ENCODE results near the gene PAPLN.
"Not testable (repeated sequence)": the region's sequence is repeated elsewhere in the genome, so short reads cannot be mapped to it uniquely, and the experiment has no call there.

Gene PAPLN

DNA sequence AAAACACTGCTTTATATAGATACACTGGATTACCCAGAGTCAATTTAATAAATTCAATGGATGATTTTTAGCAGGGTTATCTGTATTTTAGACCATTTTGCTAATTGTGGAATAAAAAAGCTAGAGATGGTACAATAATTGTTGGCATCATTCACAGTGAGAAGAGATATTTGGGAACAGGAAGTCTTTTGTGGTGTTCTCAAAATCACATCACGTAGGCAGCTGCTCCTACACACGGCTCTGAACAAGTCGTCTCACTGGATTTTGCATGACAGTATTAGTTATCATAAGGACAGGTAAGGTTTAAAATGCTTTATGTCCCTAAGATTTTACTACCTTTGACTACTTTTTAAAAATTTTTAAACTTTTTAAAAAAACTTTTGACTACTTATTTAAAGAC is 52.0 kb downstream of the PAPLN start:
- no peak overlapping the region for H3K27ac Mint-ChIP-seq
- no peaks in the 10 kb centered on the region for H3K9me3 Mint-ChIP-seq
- H3K36me3 Mint-ChIP-seq, result peaks cover 25% of the 10 kb centered on the region
- no peak overlapping the region for H3K4me3 Mint-ChIP-seq
- H3K27me3 Mint-ChIP-seq, result no peaks in the 10 kb centered on the region
- H3K4me1 Mint-ChIP-seq, result peaks cover 16% of the 10 kb centered on the region
- no peak for DNase-seq
- CTCF ChIA-PET, result interaction anchor here (0.9 to 1.1 kb wide), 2 partner anchors 179 to 183 kb away, joined by 3 to 6 read pairs; no protein-coding TSS in a partner anchor

DNA sequence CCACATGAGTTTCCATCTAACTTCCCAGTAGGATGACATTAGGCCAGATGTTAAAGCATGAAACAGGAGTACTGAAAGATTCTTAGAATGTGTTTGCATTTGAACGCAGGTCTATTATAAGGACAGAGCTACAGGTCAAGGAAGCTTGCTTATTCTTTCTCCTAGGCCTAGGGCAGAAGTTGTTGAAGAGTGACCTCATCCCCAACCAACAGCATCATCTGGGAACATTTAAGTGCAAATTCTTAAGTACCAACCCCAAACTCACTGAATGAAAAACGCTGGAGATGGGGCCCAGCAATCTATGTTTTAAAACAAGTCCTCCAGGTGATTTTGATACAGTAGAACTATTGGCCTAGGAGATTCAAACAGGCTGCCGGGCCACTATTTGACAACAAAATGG is 52.4 kb downstream of the PAPLN start:
- no peaks in the 10 kb centered on the region for H3K9me3 Mint-ChIP-seq
- H3K36me3 Mint-ChIP-seq, result peaks cover 23% of the 10 kb centered on the region
- H3K27me3 Mint-ChIP-seq, result no peaks in the 10 kb centered on the region
- CTCF ChIA-PET, result interaction anchor here (0.9 to 1.1 kb wide), 3 partner anchors 27 to 182 kb away, joined by 3 to 6 read pairs (median 3); no protein-coding TSS in a partner anchor
- DNase-seq, result no peak
- no peak overlapping the region for H3K27ac Mint-ChIP-seq
- H3K4me1 Mint-ChIP-seq, result peaks cover 16% of the 10 kb centered on the region
- H3K4me3 Mint-ChIP-seq, result no peak overlapping the region

DNA sequence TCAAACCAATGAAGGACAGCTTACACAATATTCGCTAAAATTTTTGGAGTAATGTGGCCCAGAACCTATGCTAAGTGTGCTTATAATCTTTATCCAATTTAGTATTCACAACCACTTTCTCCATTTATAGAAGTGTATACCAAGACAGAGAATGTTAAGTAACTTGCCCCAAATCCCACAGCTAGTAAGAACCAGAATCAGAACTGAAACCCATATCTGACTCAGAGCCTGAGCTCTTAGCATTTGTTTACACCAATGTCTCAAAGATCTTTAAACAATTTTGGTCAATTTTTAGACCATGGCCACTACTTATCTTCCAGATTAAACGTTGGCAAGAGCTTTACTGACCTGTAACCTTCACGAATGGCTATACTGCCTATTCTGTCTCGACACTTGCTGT is 53.0 kb downstream of the PAPLN start:
- peaks cover 16% of the 10 kb centered on the region for H3K4me1 Mint-ChIP-seq
- no peaks in the 10 kb centered on the region for H3K9me3 Mint-ChIP-seq
- no peaks in the 10 kb centered on the region for H3K27me3 Mint-ChIP-seq
- H3K4me3 Mint-ChIP-seq, result no peak overlapping the region
- H3K27ac Mint-ChIP-seq, result no peak overlapping the region
- CTCF ChIA-PET, result interaction anchor here (0.6 to 1.1 kb wide), 3 partner anchors 27 to 182 kb away, joined by 3 to 4 read pairs (median 3); no protein-coding TSS in a partner anchor
- no peak for DNase-seq
- H3K36me3 Mint-ChIP-seq, result peaks cover 21% of the 10 kb centered on the region

DNA sequence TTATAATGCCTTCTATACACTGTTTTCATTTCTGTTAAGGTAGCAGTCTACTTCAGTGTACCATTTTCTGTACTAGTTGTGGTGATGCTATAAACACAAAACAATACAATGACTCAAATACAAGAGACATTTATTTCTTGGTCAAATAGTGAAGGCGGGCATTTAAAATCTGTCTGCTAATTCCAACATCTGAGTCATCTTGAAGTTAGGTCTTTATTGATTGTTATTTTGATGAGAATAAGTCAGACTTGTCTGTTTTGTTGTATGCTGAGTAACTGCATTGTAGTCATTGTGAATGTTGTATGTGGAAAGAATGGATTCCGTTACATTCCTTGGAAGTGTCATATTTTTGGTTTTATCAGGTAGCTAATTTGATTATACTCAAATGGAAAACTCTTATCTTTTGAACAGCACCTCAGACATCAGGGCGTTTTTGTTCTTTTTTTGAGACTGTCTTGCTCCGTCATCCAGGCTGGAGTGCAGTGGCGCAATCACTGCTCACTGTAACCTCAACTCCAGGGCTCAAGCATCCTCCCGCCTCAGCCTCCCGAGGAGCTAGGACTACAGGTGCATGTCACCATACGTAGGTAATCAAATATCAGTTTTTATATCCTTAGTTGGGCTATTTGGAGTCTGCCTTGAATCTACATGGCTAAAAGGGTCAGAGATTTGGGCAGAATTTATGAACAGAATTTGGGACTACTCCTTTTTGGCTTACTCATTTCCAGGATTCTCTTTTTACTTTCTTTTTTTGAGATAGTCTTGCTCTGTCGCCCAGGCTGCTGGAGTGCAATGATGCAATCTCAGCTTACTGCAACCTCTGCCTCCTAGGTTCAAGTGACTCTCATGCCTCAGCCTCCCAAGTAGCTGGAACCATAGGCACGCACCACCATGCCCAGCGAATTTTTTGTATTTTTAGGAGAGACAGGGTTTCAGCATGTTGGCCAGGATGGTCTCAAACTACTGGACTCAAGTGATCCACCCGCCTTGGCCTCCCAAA is 56.8 kb downstream of the PAPLN start:
- Mint-ChIP-seq H3K9me3 (no peaks in the 10 kb centered on the region), H3K27ac (no peak overlapping the region)

DNA sequence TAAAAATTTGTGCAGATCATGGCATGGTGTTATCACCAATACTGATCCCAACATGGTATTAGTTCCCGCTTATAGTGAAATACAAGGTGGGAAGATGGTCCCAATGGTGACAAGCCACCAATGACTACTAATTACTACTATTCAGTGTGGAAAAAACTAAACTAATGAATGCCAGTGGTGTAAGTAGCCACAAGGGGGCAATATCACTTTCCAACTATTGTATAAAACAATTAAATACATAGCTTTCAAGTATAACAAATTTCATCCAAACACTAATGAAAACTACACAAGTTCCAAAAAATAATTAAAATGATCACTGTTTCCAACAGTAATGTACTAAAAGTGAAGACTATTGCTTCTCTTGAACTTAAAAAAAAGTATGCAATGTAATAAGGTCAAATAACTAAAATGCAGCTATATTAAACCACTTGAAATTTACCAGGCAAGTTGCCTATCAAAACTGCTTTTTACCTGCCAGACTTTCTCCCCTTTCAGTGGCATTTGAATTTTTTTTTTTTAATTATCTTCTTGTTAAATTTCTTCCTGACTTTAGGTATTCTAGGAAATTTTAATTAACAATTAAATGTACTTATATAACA is 58.0 kb downstream of the PAPLN start:
- Mint-ChIP-seq H3K4me1 (peaks cover 4% of the 10 kb centered on the region), H3K36me3 (peaks cover 9% of the 10 kb centered on the region), H3K9me3 (no peaks in the 10 kb centered on the region), H3K27me3 (no peaks in the 10 kb centered on the region), H3K4me3 (no peak overlapping the region), H3K27ac (no peak overlapping the region)
- no peak for DNase-seq
- CTCF ChIA-PET, result interaction anchor here (0.6 to 3.5 kb wide), 31 partner anchors 8 to 709 kb away, joined by 3 to 87 read pairs (median 4); no protein-coding TSS in a partner anchor

More for the DNA sequence above, 56.8 kb downstream of the PAPLN start:
- H3K27me3 Mint-ChIP-seq, result no peaks in the 10 kb centered on the region
- peaks cover 17% of the 10 kb centered on the region for H3K36me3 Mint-ChIP-seq
- DNase-seq, result no peak
- CTCF ChIA-PET, result interaction anchor here (0.6 to 3.5 kb wide), 16 partner anchors 10 to 277 kb away, joined by 3 to 87 read pairs (median 5); no protein-coding TSS in a partner anchor
- no peak overlapping the region for H3K4me3 Mint-ChIP-seq
- H3K4me1 Mint-ChIP-seq, result peaks cover 14% of the 10 kb centered on the region

DNA sequence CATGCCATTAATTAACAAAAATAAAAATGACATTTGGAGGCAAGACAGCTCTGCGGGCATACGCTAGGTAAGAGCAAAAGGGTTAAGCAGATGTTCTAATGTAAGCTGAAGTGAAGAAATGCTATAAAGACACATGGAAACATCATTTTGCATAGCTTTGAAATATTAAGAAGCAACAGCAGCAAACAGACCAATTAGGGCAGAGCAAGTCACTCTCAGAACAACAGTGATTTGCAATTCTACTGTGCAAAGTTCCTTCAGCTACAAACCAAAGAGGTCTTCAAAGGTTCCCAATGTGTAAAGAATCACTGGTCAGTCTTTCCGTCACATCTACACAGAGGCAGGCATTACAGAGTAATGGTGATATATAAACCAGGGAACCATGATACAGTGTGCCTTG is 68.2 kb downstream of the PAPLN start:
- Mint-ChIP-seq H3K36me3 (no peaks in the 10 kb centered on the region), H3K9me3 (no peaks in the 10 kb centered on the region), H3K27ac (no peak overlapping the region), H3K4me1 (no peaks in the 10 kb centered on the region), H3K4me3 (no peak overlapping the region), H3K27me3 (no peaks in the 10 kb centered on the region)
- CTCF ChIA-PET, result interaction anchor here (2.7 kb wide), 1 partner anchor 10 kb away, joined by 8 read pairs; no protein-coding TSS in a partner anchor
- no peak for DNase-seq

DNA sequence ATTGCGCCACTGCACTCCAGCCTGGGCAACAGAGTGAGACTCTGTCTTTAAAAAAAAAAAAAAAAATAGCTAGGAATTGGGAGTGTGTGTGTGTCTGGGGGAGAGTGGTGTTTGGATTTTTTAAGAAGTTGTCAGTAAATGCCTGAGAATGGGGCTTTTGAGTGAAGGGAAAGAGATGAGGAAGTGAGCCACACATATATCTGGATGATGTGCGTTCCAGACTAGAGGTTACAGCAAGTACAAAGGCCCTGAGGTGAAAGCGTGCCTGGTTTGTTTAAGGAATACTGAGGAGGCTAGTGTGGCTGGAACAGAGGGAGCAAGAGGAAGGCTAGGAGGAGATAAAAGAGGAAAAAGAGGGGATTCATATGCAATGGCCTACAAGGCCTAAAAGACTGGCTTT is 70.0 kb downstream of the PAPLN start:
- H3K27ac Mint-ChIP-seq, result no peak overlapping the region
- no peaks in the 10 kb centered on the region for H3K9me3 Mint-ChIP-seq
- H3K27me3 Mint-ChIP-seq, result no peaks in the 10 kb centered on the region
- peaks cover 8% of the 10 kb centered on the region for H3K4me1 Mint-ChIP-seq
- CTCF ChIA-PET, result interaction anchor here (2.7 kb wide), 1 partner anchor 12 kb away, joined by 8 read pairs; no protein-coding TSS in a partner anchor
- no peak for DNase-seq
- no peak overlapping the region for H3K4me3 Mint-ChIP-seq
- H3K36me3 Mint-ChIP-seq, result no peaks in the 10 kb centered on the region

DNA sequence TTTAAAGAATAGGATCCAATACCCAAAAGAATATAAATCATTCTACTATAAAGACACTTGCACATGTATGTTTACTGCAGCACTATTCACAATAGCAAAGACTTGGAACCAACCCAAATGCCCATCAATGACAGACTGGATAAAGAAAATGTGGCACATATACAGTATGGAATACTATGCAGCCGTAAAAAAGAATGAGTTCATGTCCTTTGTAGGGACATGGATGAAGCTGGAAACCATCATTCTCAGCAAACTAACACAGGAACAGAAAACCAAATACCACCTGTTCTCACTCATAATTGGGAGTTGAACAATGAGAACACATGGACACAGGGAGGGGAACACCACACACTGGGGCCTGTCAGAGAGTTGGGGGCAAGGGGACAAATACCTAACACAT is 71.9 kb downstream of the PAPLN start:
- H3K27me3 Mint-ChIP-seq, H3K9me3 Mint-ChIP-seq, CTCF ChIA-PET, DNase-seq, H3K27ac Mint-ChIP-seq, H3K4me3 Mint-ChIP-seq, H3K36me3 Mint-ChIP-seq: not testable (repeated sequence)
- H3K4me1 Mint-ChIP-seq, result peaks cover 12% of the 10 kb centered on the region

DNA sequence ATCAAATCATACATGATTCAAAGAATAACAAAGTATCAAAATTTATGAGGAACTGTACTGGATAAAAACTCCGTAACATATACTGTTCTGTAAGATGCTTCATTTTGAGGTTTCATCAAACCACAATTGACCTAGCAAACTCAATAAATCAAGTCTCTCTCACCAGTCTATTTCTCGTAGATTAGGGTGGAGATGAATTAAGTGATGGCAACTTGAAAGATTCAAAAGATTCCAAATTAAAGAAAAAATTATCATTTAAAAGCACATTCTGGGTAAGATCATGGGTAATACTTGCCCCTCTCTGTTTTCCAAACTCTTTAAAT is 74.4 kb downstream of the PAPLN start:
- Mint-ChIP-seq H3K9me3 (no peaks in the 10 kb centered on the region), H3K36me3 (no peaks in the 10 kb centered on the region), H3K4me3 (no peak overlapping the region), H3K4me1 (peaks cover 12% of the 10 kb centered on the region), H3K27me3 (no peaks in the 10 kb centered on the region), H3K27ac (no peak overlapping the region)
- CTCF ChIA-PET, result no interaction called here
- no peak for DNase-seq

DNA sequence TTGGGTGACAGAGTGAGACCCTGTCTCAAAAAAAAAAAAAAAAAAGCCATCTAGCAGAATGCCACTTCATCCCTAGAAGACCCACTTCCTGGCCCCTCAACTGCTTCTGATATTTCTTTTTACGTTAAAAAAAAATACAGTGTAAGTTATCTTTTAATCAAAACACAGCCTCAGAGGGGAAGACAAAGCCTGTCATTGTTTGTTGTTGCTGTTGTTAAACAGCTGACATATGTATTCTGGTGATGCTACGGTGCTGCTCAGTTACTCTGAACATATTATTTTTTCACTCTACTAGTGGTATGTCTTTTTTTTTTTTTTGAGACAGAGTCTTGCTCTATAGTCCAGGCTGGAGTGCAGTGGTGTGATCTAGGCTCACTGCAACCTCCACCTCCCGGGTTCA is 75.4 kb downstream of the PAPLN start:
- H3K27me3 Mint-ChIP-seq, result no peaks in the 10 kb centered on the region
- H3K9me3 Mint-ChIP-seq, result no peaks in the 10 kb centered on the region
- CTCF ChIA-PET, result no interaction called here
- no peak overlapping the region for H3K27ac Mint-ChIP-seq
- DNase-seq, result no peak
- H3K36me3 Mint-ChIP-seq, result no peaks in the 10 kb centered on the region
- H3K4me1 Mint-ChIP-seq, result peaks cover 12% of the 10 kb centered on the region
- H3K4me3 Mint-ChIP-seq, result no peak overlapping the region

DNA sequence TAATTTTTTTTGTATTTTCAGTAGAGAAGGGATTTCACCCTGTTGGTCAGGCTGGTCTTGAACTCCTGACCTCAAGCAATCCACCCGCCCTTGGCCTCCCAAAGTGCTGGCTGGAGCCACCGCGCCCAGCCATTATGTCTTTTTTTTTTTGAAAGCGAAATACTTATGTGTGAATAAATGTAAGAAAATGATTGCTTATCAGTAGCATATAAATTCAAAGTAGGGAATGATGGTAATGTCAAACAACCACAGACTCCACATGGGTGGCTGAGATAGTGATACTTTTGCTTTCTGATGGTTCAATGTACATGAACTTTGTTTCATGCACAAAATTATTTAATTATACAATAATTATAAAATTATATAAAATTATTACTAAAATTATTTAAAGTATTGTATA is 75.8 kb downstream of the PAPLN start:
- Mint-ChIP-seq H3K27me3 (no peaks in the 10 kb centered on the region), H3K4me3 (no peak overlapping the region), H3K36me3 (no peaks in the 10 kb centered on the region), H3K4me1 (peaks cover 12% of the 10 kb centered on the region), H3K9me3 (no peaks in the 10 kb centered on the region), H3K27ac (no peak overlapping the region)
- DNase-seq, result no peak
- CTCF ChIA-PET, result no interaction called here

DNA sequence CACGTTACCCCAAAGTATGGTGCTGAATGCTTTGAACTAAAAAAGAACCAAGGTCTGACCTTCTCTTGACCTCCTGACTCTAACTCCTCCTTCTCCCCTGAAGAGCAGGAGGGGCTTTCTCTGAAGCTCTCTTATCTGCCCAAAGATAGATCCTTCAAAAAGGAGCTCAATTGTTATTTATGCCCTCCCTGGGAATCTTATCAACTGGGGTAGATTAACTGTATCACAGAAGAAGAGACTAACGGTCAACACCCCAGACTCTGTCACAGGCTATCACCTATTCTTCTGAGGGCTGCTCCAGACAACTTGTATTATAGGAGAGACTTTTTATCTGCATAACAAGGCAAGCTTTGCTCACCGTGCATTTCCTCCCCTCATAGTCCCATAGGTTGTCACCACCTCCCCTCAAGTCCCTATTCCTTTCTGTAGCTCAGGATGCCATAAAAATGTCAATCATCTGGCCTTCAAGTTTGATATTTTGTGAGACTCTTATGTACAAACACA is 86.6 kb downstream of the PAPLN start:
- no peaks in the 10 kb centered on the region for H3K9me3 Mint-ChIP-seq
- DNase-seq, result no peak
- CTCF ChIA-PET, result no interaction called here

More for the DNA sequence above, 86.6 kb downstream of the PAPLN start:
- peaks cover 17% of the 10 kb centered on the region for H3K36me3 Mint-ChIP-seq
- H3K4me1 Mint-ChIP-seq, result peaks cover 41% of the 10 kb centered on the region
- no peak overlapping the region for H3K4me3 Mint-ChIP-seq
- H3K27ac Mint-ChIP-seq, result no peak overlapping the region
- H3K27me3 Mint-ChIP-seq, result no peaks in the 10 kb centered on the region
